Activated CD4-positive, alpha-beta T cell treated with anti-CD3 and anti-CD28 coated beads, Interleukin-2, Interleukin-4, amounts not matched to agents 100 ng/mL and 50 ng/mL, durations not matched to agents 16 hours and 8 hours (primary cell): Measurements from ENCODE around the gene TTC21A.
"Not testable (repeated sequence)": the region's sequence is repeated elsewhere in the genome, so short reads cannot be mapped to it uniquely, and the experiment has no call there.

Experiments used
- DNase-seq: peaks from one replicate; pipeline ENCODE4 v3.0.0-alpha.2; 2020; ENCODE audit warnings: low spot score

The TTC21A gene

DNA sequence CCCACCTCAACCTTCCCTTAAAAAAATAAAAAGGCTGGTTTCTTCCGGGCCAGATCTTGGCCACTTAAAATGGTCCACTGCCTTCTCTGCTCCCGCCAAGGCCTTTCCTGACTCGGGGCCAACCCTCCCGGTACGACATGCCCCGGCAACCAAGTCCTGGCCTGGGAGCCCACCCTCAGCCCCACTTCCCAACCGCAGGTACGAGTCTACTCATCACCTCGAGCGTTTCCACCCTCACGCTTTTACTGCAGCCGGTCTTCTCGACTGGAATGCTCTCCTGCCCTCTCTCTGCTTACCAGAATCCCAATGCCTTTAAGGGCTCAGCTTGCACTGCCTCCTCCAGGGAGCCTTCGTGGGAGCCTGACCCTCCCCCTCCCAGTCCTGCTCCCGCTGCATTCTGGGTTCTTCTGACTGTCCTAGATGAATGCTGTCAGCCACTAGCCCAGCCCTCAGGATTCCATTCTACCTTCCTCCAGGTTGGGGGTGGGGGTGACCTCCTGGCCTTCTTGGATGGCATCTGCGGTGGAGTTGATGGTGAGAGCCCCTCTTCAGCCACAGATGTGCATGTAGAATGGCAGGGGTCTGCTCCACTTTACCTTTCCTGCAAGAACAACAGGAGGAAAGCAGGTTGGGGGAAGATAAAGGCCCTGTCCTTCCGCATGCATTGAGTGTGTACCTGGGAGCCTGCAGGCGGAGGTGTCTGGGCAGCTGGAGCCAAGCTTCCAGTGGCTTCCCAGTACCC is 47.0 kb downstream of the TTC21A start:
- no peak for DNase-seq

DNA sequence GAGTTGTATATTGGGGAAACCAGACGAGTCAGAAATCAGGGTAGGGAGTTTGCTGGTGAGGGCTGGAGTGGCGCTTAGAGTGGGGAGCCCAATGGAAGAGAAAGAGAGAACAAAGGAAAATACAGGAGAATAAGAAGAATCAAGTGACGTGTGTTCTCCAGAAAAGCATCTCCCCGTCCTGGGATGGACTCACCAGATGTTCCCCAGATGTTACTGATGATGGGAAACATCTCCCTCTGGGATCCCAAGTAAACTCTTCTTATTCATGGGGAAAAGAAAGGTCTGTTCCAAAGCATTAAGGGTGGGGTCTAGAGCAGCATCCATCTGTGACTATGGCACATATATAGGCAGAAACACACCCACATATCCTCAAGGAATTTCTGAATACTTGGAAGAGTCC is 48.9 kb downstream of the TTC21A start:
- DNase-seq, result no peak

DNA sequence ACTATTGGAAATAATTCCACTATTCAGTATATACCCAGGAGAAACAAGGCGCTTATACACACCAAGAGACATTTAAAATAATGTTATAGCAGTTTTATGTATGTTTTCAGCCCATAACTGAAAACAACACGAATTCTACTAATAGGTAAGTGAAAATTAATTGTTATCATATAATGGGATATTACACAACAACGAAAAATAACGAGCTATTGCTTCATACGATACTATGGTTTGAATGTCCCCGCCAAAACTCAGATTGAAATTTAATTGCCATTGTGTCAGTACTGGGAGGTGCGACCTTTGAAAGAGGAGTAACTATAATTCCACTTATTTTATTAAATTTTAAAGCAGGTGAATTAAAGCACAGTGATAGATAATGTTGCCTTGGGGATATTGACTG is 49.9 kb downstream of the TTC21A start:
- DNase-seq, result no peak

DNA sequence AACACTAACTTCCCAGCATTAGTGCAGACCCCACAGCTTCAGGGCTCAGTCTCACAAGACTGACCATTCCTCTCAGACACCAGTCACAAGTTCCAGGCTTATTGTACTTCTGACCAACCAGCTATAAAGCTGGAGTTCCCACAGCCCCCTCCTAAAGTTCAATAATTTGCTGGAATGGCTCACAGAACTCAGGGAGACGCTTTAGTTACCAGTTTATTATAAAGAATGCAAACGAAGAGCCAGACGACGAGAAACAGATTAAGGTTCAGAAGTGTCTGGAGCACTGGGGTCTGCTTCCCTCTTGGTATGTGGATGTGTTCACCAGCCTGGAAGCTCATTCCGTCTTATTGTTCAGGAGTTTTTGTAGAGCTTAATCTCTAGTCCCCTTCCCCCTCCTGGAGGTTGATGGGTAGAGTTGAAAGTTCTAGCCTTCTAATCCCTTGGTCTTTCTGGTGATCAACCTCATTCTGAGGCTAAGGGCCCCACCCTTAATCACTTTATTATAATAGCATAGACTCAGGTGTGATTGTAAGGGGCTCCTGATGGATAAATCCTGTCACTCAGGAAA is 50.8 kb downstream of the TTC21A start:
- DNase-seq, result no peak

DNA sequence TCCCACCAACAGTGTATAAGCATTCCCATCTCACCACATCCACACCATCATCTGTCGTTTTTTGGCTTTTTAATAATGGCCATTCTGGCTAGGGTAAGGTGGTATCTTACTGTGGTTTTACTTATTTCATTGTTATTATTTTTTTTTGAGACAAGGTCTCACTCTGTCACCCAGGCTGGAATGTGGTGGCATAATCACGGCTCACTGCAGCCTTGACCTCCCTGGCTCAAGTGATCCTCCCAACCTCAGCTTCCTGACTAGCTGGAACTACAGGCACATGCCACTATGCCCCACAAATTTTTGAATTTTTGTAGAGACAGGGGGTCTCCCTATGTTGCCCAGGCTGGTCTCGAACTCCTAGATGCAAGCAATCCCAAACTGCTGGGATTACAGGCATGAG is 56.9 kb downstream of the TTC21A start:
- no peak for DNase-seq

DNA sequence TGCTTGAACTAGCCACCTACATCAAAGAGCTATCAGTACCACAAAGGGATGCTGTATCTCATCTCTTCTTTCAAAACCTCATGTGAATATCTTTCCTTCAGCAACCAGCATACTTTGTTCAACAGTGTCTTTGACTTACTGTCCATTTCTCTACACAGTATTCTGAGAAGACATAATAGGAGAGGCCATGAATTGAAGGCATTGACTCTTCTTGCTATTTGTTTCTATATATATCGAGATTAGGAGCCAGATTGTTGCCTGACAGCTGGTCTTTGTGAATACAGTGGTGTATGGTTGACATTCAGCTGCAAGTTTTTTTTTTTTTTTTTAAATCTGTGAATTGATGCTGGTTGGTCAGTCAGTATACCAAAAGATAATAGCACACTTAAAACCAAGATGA is 58.0 kb downstream of the TTC21A start:
- DNase-seq, result no peak

DNA sequence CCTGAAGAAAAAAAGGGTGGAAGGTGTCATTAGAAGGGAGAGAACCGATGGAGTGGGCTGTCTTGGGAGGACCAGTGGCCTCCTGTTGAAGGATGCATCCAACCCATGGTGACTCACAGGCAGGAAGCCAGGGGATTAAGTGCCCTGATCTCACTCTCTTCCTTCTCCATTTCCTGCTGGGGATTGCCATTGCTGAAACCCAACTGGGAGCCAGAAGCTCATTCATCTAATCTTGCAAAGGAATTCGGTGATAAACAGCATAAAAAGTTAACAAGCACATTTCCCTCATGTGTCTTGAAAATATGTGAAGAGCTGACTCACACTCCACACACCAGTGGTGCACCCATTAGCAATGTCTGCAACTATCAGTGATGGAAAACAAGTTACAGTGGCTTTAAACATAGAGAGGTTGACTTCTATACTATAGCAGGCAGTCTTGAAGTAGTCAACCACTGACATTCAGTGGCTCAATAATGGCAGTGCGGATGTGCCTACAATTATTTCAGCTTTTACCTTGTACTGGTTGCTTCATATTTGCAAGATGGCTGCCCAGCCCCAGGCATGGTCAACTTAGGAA is 58.7 kb downstream of the TTC21A start:
- no peak for DNase-seq

DNA sequence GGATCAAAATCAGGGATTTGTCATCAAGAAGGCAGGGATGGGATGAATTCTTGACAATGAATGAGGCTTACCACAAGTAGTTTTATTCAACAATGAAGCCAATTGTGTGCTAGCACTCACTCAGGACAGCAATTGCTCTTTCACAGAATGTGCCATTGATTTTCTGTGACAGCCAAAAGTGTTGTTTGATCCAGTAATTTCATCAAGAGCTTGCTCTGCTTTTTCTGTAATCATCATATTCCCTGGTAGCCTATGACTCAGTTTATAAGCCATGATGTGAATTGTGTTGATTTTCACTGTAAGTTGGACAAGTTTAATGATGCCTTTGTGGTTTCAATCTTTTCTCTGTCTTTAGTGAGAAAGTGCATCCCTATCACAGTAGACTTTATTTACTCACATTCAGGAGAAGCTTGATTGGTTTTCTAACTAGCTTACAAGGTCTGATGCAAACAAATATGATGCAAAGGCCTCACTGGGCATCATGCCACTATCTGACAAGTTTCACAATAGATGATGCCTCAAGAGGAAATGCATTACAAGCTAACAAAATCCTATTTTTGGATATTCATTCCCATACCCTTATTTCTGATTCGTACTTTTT is 59.6 kb downstream of the TTC21A start:
- DNase-seq, result no peak

DNA sequence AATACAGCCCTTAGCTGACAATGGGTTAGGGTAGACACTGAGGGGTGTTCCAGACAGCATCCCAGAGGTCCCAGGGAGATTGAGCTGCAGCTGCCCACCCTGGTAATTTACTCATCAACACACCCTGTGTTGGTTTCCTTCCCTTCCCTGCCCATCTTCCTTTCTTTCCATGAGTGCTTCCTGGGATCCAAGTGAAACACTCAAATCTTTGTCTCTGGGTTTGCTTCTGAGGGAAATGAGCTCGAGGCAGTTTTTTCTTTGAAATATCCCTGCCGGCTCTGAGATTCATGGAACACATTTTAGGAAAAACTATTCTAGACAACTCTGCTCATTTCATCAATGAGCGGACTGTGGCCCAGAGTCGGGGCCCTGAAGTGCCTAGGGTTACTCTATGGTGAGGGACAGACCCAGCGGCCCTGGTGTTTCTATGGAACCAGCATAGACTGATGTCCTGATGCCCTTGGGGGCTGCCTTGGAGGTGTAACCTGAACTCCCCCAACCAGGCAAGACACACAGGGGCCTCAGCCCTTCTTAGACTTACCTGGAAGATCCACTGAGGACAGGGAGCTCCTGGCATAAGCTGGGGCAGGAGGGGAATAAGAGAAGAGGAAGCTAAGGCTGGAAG is 60.8 kb downstream of the TTC21A start:
- DNase-seq, result no peak

DNA sequence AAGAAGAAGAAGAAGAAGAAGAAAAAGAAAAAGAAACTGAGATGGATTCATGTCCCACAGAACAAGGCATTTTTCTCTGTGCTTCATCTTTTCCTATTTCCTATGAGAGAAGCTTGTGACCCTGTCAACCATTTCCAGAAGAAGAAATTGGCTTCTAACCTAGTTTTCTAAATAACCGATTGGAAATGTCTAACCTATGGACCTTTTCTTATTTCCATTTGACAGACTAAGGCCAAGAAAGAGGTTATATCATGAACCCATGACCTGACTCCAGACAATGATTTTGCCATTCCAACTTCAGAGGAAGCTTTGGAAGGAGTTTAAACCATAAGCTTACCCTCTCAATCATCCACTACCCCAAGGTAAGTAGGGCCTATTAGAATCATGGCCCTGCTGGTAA is 62.2 kb downstream of the TTC21A start:
- no peak for DNase-seq

DNA sequence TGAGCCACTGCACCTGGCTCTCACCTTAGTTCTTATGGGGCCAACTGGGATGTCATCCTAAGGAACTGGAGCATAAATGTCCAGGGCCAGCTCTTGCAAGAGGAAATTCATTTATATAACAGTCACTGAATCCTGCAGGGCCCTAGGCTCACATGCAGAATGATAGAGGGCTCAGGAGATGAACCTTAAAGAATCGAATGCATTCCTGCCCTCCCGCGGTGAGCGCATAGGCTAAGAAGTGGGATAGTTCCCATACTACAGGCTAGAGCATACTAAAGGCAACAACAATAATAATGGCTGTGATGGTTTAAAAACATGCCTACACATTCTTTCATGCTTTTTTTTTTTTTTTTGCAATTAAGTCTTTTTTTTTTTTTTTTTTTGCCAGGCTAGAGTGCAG is 63.0 kb downstream of the TTC21A start:
- no peak for DNase-seq

DNA sequence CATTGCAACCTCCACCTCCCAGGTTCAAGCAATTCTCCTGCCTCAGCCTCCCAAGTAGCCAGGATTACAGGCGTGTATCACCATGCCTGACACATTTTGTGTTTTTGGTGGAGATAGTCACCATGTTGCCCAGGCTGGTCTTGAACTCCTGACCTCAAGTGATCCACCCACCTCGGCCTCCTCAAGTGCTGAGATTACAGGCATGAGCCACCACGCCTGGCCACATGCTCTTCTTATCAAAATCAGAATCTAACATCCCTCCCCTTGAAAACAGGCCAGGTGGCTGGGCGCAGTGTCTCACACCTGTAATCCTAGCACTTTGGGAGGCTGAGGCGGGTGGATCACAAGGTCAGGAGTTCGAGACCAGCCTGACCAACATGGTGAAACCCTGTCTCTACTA is 63.4 kb downstream of the TTC21A start:
- not testable (repeated sequence) for DNase-seq

DNA sequence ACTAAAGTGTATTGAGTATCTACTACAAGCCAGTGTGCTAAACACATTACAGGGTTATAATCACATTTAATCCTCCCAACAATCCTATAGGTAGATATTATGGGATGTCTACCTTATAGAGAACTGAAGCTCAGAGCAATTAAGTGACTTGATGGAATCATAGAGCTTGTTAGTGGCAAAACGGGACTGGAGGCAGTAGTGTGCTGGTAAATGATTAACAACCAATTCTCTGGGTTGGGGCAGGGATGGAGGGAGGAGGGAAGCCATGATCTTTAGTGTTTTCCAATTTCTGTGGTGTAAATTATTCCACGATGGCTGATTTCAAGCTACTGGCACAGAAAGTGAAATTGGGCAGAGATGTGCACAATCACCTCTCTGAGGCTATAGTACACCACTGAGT is 64.4 kb downstream of the TTC21A start:
- no peak for DNase-seq

DNA sequence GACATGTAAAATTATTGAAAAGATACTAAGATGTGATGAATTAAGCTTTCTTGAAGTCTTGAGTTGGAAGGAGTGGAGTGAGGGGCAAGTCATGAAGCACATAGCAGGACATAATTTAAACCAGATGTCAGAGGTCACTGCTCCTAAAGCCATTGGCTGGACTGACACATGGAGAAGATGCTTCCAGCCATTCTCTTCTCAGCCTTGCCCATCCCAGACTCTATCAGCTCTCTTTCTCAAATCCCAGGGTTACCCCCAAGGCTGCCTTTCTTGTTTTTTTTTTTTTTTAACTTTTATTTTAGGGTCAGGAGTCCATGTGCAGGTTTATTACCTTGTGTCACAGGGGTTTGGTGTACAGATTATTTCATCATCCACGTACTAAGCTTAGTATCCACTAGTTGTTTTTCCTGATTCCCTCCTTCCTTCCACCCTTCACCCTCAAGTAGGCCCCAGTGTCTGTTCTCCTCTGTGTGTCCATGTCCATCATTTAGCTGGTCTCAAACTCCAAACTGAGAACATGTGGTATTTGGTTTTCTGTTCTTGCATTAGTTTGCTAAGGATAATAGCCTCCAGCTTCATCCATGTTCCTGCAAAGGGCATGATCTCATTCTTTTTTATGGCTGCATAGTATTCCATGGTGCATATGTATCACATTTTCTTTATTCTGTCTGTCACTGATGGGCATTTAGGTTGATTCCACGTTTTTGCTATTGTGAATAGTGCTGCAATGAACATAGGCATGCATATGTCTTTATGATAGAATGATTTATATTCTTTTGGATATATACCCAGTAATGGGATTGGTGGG is 66.0 kb downstream of the TTC21A start:
- DNase-seq, result no peak

DNA sequence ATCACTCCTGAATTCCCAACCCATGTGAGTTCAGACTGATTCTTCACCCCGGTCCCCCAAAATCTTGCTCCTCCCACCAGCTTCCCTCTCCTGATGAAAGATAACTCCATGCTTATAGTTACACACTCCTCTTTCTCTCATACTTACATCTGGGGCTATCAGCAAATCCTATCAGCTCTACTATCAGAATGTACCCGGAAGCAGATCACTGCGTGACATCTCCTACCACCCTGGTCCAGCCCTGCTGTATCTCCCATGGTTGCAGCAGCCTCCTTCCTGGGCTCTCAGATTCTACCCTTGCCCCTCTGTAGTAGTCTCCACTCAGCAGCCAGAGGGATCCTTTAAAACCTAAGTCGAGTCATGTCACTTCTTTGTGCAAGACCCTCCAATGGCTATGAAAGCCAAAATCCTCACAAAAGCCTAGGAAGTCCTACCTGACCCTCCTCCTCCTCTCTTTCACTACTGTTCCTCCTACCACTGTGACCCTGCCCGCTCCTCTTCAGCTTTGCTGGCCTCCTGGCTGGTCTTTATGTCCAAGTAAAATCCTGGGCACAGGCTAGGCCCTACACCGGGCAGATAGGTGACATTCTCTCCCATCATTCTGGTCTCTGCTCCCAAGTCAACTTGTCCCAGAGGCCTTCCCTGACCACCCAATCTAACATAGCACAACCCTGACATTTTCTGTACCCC is 68.7 kb downstream of the TTC21A start:
- DNase-seq, result no peak

DNA sequence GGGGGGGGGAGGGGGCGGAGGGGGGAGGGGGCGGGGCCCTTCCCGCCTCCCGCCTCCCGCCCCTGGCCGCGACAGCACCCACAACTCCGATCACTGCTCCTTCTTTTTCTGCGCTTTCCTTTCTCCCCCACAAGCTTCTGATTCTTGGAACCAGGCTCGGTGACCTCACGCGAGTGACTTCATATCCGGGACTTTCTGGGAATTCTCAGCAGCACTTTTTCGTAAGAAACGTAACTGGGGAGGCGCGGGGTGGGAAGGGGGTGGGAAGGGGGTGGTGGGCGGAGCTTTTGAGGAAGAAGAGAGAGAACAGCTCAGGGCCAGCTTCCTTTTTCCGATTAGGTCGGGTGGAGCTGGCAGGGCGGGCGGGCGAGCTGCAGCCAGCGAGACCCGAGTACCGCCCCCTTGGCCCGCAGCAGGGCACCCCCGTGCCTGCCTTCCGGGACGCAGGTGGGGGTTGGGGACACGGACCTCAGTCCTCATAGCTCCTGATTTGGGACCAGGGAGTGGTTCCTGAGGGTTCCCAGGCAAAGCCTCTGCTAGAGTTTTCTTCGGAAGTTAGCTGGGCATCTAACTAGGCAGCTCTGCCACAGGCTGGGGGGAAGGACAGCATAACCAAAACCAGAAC is 70.3 kb downstream of the TTC21A start:
- DNase-seq, result peak; percentile 75

DNA sequence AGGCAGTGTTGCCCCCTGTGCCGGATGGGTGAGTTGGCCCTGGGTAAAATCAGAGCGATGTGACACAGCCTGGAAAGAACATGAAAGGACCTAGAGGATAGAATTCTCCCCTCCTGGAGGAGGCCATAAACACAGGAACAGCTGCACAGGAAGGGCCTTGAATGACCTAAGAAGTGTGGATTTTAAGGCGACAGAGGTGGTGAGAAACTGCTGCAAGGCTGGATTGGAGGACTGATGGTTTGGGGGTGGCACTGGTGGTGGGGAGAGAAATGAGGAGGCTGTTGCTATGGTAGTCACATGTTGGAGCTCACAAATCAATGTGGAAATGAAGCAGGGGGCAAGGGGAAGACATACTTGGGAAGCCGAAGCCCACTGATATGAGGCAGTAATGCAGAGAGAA is 71.1 kb downstream of the TTC21A start:
- DNase-seq, result no peak

DNA sequence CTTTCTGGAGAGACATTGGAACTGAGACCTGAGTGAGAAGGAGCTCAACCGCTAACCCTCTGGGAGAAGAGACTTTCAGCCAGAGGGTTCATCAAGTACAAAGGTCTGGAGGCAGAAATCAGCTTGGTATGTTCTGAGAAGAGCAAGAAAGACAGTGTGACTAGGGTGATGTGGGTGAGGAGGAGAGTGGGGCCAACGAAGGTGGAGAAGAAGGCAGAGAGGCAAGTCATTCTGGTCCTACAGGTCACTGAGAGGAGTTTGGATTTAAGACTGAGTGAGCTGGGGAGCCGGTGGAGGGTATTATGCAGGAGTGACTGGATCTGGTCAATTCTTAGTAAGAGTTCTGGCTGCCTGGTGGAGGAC is 72.7 kb downstream of the TTC21A start:
- no peak for DNase-seq

DNA sequence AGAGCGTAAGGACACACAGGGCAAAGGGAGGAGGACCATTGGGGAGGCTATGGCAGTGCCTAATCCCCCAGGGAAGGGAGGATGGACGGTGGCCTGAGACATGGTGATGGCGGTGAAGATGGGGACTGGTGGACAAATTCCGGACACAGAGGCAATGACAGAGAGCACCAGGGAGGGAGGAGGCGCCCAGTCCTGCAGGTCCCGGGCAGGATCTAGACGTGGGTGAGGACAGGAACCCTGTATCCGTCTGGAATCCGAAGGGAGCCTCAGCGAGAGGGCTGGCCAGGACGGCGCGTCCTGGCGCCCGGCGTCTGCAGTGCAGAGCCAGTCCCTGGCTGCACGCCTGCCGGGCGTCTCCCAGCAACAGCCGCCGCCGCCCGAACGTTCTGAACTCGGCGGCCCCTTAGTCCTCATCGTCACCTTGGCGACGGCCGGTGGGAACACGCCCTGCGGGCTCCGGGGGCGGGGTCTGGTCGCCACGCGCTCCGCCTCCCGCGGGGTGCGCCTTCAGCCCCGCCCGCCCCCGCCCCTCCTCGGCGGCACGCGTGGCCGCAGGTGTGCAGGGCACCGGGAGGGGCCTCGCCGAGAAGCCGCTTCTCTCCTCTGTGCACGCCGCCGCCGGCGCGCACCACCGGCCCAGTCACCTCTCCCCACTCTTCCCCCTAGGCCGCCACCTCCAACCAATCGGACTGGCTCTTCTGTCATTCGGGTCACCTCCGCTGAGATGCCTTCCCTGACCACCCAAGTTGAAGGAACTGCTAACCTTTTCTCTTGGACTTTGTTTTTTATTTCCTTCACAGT is 73.3 kb downstream of the TTC21A start:
- peak; percentile 84 for DNase-seq
